HEK293 (cell line): ENCODE results near the gene ZNF503.

Experiments used
- ATF2 ChIP-seq: fragments of 450-650 bp; formaldehyde crosslinking; IDR thresholded peaks from 2 replicates; pipeline ENCODE4 v1.5.1; 2016; ENCODE audit warnings: missing biosample characterization, missing genetic modification characterization, low read depth
- BCL11B ChIP-seq: fragments of 450-650 bp; formaldehyde crosslinking; IDR thresholded peaks from 2 replicates; pipeline ENCODE4 v1.5.1; 2016; ENCODE audit warnings: low read depth, missing biosample characterization, missing genetic modification characterization
- GLIS2 ChIP-seq: fragments of 450-650 bp; formaldehyde crosslinking; IDR thresholded peaks from 2 replicates; pipeline ENCODE4 v1.5.1; 2016; ENCODE audit warnings: missing biosample characterization, missing genetic modification characterization
- HOXA7 ChIP-seq: sonication (generic); formaldehyde crosslinking; IDR thresholded peaks from 2 replicates; pipeline ENCODE4 v1.8.1; 2022; ENCODE audit warnings: missing genetic modification reagents, borderline replicate concordance
- MYNN ChIP-seq: fragments of 450-650 bp; formaldehyde crosslinking; IDR thresholded peaks from 2 replicates; pipeline ENCODE4 v1.5.1; 2016; ENCODE audit warnings: missing biosample characterization, missing genetic modification characterization, borderline replicate concordance
- PRDM10 ChIP-seq: fragments of 450-650 bp; formaldehyde crosslinking; IDR thresholded peaks from 2 replicates; pipeline ENCODE4 v1.5.1; 2016; ENCODE audit warnings: missing biosample characterization, missing genetic modification characterization
- RBAK ChIP-seq: fragments of 450-650 bp; formaldehyde crosslinking; IDR thresholded peaks from 2 replicates; pipeline ENCODE4 v1.5.1; 2016; ENCODE audit warnings: missing biosample characterization, missing genetic modification characterization
- SP7 ChIP-seq: fragments of 450-650 bp; formaldehyde crosslinking; IDR thresholded peaks from 2 replicates; pipeline ENCODE4 v1.5.1; 2016; ENCODE audit warnings: missing biosample characterization, missing genetic modification characterization
- ZBTB17 ChIP-seq: fragments of 450-650 bp; formaldehyde crosslinking; IDR thresholded peaks from 2 replicates; pipeline ENCODE4 v1.5.1; 2016; ENCODE audit warnings: missing biosample characterization, missing genetic modification characterization
- ZBTB48 ChIP-seq: fragments of 450-650 bp; formaldehyde crosslinking; IDR thresholded peaks from 2 replicates; pipeline ENCODE4 v1.5.1; 2016; ENCODE audit warnings: missing biosample characterization, missing genetic modification characterization
- ZBTB49 ChIP-seq: fragments of 450-650 bp; formaldehyde crosslinking; IDR thresholded peaks from 2 replicates; pipeline ENCODE4 v1.5.1; 2016; ENCODE audit warnings: missing biosample characterization, missing genetic modification characterization, low read depth
- ZFP3 ChIP-seq: fragments of 450-650 bp; formaldehyde crosslinking; IDR thresholded peaks from 2 replicates; pipeline ENCODE4 v1.5.1; 2016; ENCODE audit warnings: low read depth, missing biosample characterization, missing genetic modification characterization
- ZNF24 ChIP-seq: fragments of 450-650 bp; formaldehyde crosslinking; IDR thresholded peaks from 2 replicates; pipeline ENCODE4 v1.5.1; 2016; ENCODE audit warnings: missing biosample characterization, missing genetic modification characterization
- ZNF362 ChIP-seq: fragments of 450-650 bp; formaldehyde crosslinking; IDR thresholded peaks from 2 replicates; pipeline ENCODE4 v1.5.1; 2016; ENCODE audit warnings: missing biosample characterization, missing genetic modification characterization
- ZNF558 ChIP-seq: fragments of 450-650 bp; formaldehyde crosslinking; IDR thresholded peaks from 2 replicates; pipeline ENCODE4 v1.5.1; 2016; ENCODE audit warnings: missing biosample characterization, missing genetic modification characterization
- ZNF600 ChIP-seq: fragments of 450-650 bp; formaldehyde crosslinking; IDR thresholded peaks from 2 replicates; pipeline ENCODE4 v1.5.1; 2016; ENCODE audit warnings: missing biosample characterization, missing genetic modification characterization
- ZNF610 ChIP-seq: fragments of 450-650 bp; formaldehyde crosslinking; IDR thresholded peaks from 2 replicates; pipeline ENCODE4 v1.5.1; 2016; ENCODE audit warnings: missing biosample characterization, missing genetic modification characterization, borderline replicate concordance
- ZNF629 ChIP-seq: fragments of 450-650 bp; formaldehyde crosslinking; IDR thresholded peaks from 2 replicates; pipeline ENCODE4 v1.5.1; 2017; ENCODE audit warnings: missing biosample characterization, missing genetic modification characterization
- ZNF658 ChIP-seq: fragments of 450-650 bp; formaldehyde crosslinking; IDR thresholded peaks from 2 replicates; pipeline ENCODE4; 2016; ENCODE audit warnings: missing biosample characterization, missing genetic modification characterization
- ZNF704 ChIP-seq: fragments of 450-650 bp; formaldehyde crosslinking; IDR thresholded peaks from 2 replicates; pipeline ENCODE4 v1.5.1; 2016; ENCODE audit warnings: missing biosample characterization, missing genetic modification characterization
- ZSCAN23 ChIP-seq: fragments of 450-650 bp; formaldehyde crosslinking; IDR thresholded peaks from 2 replicates; pipeline ENCODE4 v1.5.1; 2016; ENCODE audit warnings: missing biosample characterization, missing genetic modification characterization
- ZSCAN30 ChIP-seq: fragments of 450-650 bp; IDR thresholded peaks from 2 replicates; pipeline ENCODE4 v1.5.1; 2018; ENCODE audit warnings: missing biosample characterization, mild to moderate bottlenecking, missing genetic modification characterization, moderate library complexity

Gene ZNF503

DNA sequence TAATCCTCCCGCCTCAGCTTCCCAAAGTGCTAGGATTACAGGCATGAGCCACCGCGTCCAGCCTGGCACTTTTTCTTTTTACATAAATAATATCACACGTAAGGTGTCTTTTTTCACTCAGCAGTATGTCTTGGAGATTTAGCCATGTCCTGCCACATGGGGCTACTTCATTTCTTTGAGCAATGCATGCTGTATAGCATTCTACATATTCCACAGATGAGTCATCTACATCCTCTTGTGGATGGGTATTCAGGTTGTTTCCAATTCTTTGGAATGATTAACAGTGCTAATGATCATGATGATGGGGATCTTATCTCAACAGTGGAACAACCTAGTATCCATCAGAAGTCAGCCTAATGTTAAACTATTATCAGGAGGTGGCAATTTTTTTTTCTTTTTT, 50.8 kb downstream of the ZNF503 start (continued):
- TF ChIP-seq ZNF704 (tag by site-specific recombination) (no peak), ZSCAN30 (no peak), ZNF24 (0 out of 2 replicates have a peak, but pooled peaks have one; percentile 33), ZBTB48 (tag by site-specific recombination) (no peak), ZSCAN23 (tag by site-specific recombination) (no peak), MYNN (tag by site-specific recombination) (no peak), ZBTB17 (tag by site-specific recombination) (peak; percentile 19; the same call in 1 of the 2 replicates), HOXA7 (CRISPR knock-in tag) (no peak), PRDM10 (tag by site-specific recombination) (peak; percentile 84; the same call in 1 of the 2 replicates), ZNF558 (tag by site-specific recombination) (peak; percentile 69; the same call in 1 of the 2 replicates), ZFP3 (tag by site-specific recombination) (no peak), BCL11B (tag by site-specific recombination) (no peak), SP7 (tag by site-specific recombination) (peak; percentile 12; the same call in 1 of the 2 replicates), ZBTB49 (no peak), GLIS2 (tag by site-specific recombination) (no peak), ATF2 (tag by site-specific recombination) (no peak), ZNF658 (no peak), ZNF610 (no peak), RBAK (tag by site-specific recombination) (no peak), ZNF600 (no peak), ZNF362 (tag by site-specific recombination) (peak; percentile 36; the same call in 1 of the 2 replicates), ZNF629 (tag by site-specific recombination) (0 out of 2 replicates have a peak, but pooled peaks have one; percentile 16)
- TF ChIP-seq, all 188 proteins: peak for 7
